H1 (cell line): ENCODE measurements around the gene GPC6. TPM values are rescaled to one million over a fixed set of nuclear protein-coding genes. Genes with fewer than 3 reads are reported as not detected.

ENCODE experiments used
- CHD1 ChIP-seq: IDR thresholded peaks from 2 replicates; pipeline ENCODE4 v1.6.1; 2012; ENCODE audit warnings: low read depth, low read length, improper control_type of control experiment
- polyA plus RNA-seq, 7 experiments: library from polyadenylated mRNA; depleted of rRNA in 3 of 7; stranded (reverse) in 5 of 7; unstranded in 2 of 7; fragments of >200 nt in 5 of 7; fragments of 200-250 nt in 2 of 7; gene quantifications; 1 replicate in 5 of 7; 2 replicates in 1 of 7; 4 replicates in 1 of 7; pipeline versions ENCODE4 v1.2.1 to v1.2.3, GENCODE V29; 2011 to 2013; ENCODE audit warnings: missing spikeins in 2 of 7, mixed read lengths in 2 of 7
- total RNA-seq: library from RNA; stranded (reverse); fragmentation: NEBNext Ultra II Directional; extraction: Animal tissue kit (Norgen Biotek cat#: 25700); gene quantifications from 2 replicates; pipeline ENCODE4 v1.2.1, GENCODE V29; 2021

Gene GPC6
- total and polyA plus RNA-seq, 2 of the 8 experiments (the other 6 are each of a cell fraction or from before 2014, with no cell fraction given): 5.4 to 12.0 TPM

GRCh38 chr13:93230261-93230855, 3.8 kb downstream of the GPC6 start (continued):
- no peak for TF ChIP-seq CHD1
